GM20000 (cell line): ENCODE measurements around the gene RFX2.
"Not testable (repeated sequence)": the region's sequence is repeated elsewhere in the genome, so short reads cannot be mapped to it uniquely, and the experiment has no call there.

Experiments used
- DNase-seq: peaks from one replicate; pipeline ENCODE4 v3.0.0; 2012; ENCODE audit warnings: low spot score
- CTCF ChIP-seq: IDR thresholded peaks from 2 replicates; pipeline ENCODE4 v1.5.1; 2012; ENCODE audit warnings: mild to moderate bottlenecking, control low read depth; ENCODE audit errors: extremely low read depth, missing control alignments

RFX2 gene

DNA sequence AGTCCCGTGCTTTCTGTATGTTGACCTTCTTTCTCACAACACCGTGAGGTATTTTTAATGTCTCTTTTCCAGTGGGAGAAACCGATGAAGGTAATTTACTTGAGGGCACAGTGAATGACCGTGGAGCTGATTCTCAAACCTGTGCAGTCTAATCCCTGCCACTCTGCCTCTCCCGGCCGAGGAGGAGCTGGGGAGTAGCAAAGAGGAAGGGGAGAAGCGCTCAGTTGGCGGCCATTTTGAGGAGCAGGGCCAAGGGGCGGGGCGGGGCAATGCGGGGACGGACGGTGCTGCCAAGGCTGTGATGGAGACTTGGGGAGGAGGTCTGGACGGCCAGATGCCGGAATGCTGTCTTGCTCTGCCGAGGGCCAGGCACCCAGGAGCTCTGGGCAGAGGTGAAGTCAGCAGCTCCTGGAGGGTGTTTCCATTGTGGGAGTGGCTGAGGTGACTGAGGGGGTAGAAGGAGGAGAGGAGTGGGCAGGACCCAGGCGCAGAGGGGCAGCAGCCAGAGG is 120.0 kb downstream of the RFX2 start:
- no peak for DNase-seq
- TF ChIP-seq CTCF: no peak

DNA sequence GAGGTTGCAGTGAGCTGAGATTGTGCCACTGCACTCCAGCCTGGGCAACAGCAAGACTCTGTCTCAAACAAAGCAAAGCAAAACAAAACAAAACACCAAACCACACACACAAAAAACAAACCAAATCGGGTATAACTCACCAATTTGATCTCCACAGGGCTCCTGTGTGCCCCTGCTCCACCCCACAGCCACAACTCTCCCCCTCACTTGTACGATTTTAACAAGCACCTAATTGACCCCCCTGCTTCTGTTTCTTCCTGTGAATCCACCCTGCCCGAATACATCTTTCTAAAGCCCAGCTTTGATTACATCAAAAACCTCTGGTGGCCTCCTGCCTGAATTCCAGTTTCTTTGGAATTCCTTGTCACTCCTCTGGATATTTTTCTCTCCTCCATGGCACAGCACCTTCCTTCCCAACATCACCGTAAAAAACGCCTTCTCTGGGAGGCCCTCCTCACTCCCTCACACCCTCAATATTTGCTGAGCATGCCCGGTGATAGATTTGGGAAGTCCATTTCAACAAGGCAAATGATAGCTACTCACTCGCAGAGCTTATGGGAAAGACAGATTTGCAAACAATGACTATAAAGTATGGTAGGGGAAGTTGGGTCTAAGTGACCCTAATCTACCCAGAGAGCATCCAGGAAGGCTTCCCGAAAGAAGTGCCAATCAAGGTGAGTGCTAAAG is 120.8 kb downstream of the RFX2 start:
- no peak for DNase-seq
- no peak for TF ChIP-seq CTCF

DNA sequence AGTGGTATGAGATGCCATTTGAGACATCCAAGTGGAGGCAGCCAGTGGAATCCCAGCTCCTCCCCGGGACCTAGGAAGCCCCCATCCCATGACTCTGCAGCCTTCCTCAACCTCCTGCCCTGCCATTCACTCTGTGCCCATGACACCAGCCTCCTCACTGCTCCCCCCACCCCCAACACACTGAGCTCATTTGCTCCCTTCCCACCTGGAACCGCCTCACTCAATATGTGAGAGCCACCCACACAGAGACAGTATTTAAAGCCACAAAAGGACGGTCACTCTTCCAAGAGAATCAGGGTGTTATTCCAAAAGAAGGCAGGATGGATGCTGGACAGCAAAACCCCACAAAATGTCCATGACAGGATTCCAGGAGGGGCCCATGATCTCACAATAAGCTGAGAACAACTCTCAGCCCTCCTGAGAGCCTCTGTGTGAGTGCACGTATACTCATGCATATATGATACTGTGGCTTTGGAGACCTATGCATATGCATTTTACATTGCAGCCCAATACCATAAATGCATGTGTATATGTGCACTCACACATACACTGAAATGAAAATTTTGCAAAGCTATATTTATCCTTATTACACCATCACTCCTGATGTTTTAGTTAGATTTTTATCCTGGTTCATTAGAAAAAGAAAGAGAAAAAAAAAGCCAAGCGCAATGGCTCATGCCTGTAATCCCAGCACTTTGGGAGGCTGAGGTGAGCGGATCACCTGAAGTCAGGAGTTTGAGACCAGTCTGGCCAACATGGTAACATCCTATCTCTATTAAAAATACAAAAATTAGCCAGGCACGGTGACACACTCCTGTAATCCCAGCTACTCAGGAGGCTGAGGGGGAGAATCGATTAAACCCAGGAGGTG is 121.5 kb downstream of the RFX2 start:
- no peak for DNase-seq
- TF ChIP-seq CTCF: no peak

DNA sequence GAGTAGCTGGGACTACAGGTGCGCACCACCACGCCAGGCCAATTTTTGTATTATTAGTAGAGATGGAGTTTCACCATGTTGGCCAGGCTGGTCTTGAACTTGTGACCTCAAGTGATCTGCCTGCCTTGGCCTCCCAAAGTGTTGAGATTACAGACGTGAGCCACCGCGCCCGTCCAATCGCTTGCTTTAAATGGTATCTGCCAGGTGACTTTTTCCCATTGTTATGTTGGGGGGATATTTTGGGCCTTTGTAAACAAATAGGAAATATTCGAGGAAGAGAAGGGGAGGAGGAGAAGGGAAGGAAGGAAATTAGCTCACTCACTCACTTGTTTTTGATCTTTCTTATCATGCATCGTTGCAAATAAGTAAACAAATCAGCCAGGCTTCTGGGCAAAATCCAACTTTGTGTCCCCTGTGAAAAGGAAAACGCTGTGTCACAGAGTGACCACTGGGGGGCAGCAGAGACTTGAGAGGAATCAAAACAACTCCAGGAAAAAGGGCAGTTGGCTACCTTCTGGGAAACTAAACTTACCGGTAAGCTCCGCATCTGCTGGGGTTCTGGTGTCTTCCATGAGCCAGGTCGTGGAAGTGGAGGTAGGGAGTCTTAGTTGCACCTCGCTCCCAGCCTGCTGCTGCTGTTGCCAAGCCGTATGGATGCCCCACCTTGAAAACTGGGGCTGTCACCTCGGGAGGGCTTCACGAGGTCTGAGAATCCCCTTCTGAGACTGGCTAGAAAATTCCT is 123.1 kb downstream of the RFX2 start:
- peak; percentile 80 for DNase-seq
- peak; percentile 65 for TF ChIP-seq CTCF

- not testable (repeated sequence) for DNase-seq
Observed at GRCh38 chr19:5985837-5986236, 124.5 kb downstream of the RFX2 start.

- no peak for TF ChIP-seq CTCF
- DNase-seq: no peak
Observed at GRCh38 chr19:5985098-5985783, 125.1 kb downstream of the RFX2 start.

GRCh38 chr19:5984600-5984999 is 125.7 kb downstream of the RFX2 start:
- TF ChIP-seq CTCF: no peak
- no peak for DNase-seq
